GM12891 (cell line): ENCODE results near the gene C4orf50.

Experiments
- PAX5 ChIP-seq: IDR thresholded peaks from 2 replicates; pipeline ENCODE4 v1.6.1; 2011; ENCODE audit warnings: low read length, moderate library complexity, mild to moderate bottlenecking; ENCODE audit not compliant: insufficient read depth, severe bottlenecking
- POLR2A ChIP-seq: IDR thresholded peaks from 2 replicates; pipeline ENCODE4 v1.6.1; 2011; ENCODE audit warnings: low read depth, low read length, control low read depth
- POLR2AphosphoS5 ChIP-seq: IDR thresholded peaks from 2 replicates; pipeline ENCODE4 v1.6.1; 2011; ENCODE audit warnings: low read depth, low read length, control low read depth
- SPI1 ChIP-seq: IDR thresholded peaks from 2 replicates; pipeline ENCODE4 v1.6.1; 2011; ENCODE audit warnings: low read depth, low read length, control low read depth
- TAF1 ChIP-seq: IDR thresholded peaks from 2 replicates; pipeline ENCODE4 v1.6.1; 2011; ENCODE audit warnings: low read depth, low read length, control low read depth

GRCh38 chr4:5874811-5875449 is 143.3 kb downstream of the C4orf50 start:
- TF ChIP-seq POLR2A = no peak
- no peak for TF ChIP-seq TAF1
- no peak for TF ChIP-seq POLR2AphosphoS5
- no peak for TF ChIP-seq SPI1
- no peak for TF ChIP-seq PAX5
